Measurements from ENCODE around the gene NTSR1.

Gene NTSR1

GRCh38 chr20:62755817-62756724 lies 47.4 kb downstream of the NTSR1 start:
- DNase-seq (ENCODE audit: low read depth): no peak

DNA sequence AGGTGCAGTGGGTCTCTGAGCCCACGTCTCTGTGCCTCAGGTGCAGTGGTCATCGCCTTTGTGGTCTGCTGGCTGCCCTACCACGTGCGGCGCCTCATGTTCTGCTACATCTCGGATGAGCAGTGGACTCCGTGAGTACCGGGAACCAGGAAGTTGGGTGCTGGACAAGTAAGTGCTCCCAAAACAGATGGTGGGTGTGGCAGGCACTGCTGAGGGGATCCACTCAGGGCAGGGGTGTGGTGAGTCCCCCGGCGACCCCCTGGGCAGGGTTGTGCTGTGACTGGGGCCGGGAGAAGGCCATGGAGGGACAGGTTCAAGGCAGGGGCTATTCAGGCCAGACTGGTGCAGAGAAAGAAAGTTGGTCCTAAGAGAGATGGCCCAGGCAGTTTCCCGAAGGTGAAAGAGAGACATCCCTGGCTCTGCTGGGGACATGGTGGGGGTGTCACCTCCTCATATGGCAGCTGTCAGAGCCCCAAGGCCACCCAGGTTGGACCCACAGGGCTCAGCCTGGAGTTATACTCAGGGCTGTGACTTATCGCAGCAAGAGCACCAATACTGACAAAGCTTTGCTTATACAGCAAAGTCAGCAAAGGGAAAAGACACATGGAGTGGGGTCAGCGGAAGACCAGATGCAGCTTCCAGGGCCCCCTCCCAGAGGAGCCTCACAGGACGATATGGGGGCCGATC lies 49.7 kb downstream of the NTSR1 start:
- DNase-seq (ENCODE audit: low read depth): no peak

GRCh38 chr20:62759981-62760431 lies 51.4 kb downstream of the NTSR1 start:
- no peak for DNase-seq (ENCODE audit: low read depth)

GRCh38 chr20:62760471-62760855 lies 51.8 kb downstream of the NTSR1 start:
- DNase-seq (ENCODE audit: low read depth): no peak

DNA sequence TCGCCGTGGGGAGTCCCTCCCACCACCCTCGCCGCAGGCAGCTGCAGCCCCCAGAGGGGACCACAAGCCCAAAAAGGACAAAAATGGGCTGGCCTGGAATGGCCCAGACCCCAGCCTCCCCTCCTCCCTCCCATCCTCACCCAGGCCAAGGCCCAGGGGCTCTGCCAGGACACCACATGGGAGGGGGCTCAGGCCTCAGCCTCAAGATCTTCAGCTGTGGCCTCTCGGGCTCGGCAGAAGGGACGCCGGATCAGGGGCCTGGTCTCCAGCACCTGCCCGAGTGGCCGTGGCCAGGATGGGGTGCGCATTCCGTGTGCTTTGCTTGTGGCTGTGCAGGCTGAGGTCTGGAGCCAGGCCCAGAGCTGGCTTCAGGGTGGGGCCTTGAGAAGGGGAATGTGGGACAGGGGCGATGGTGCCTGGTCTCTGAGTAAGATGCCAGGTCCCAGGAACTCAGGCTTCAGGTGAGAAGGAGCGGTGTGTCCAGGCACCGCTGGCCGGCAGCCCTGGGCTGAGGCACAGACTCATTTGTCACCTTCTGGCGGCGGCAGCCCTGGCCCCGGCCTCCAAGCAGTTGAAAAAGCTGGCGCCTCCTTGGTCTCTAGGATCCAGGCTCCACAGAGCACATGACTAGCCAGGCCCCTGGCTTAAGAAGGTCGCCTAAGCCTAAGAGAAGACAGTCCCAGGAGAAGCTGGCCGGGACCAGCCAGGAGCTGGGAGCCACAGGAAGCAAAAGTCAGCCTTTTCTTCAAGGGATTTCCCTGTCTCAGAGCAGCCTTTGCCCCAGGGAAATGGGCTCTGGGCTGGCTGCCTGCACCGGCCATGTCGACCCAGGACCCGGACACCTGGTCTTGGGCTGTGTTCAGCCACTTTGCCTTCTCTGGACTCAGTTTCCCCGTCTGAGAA lies 52.5 kb downstream of the NTSR1 start:
- DNase-seq (ENCODE audit: low read depth): no peak

DNA sequence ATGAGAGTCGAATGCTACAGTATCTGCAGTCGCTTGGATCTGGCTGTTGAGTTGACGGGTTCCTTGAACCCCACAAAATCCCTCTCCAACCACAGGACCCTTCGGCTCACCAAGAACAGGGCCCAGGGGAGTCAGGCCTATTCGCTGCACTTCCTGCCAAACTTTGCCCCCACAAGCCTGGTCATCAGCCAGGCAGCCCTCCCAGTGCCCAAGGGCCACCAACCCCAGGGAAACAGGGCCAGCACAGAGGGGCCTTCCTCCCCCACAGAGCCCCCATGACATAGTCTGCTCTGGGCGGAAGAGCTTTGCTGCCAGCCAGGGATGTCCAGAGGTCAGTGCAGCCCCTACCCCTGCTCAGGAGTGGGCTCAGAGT lies 53.1 kb downstream of the NTSR1 start:
- no peak for DNase-seq (ENCODE audit: low read depth)

DNA sequence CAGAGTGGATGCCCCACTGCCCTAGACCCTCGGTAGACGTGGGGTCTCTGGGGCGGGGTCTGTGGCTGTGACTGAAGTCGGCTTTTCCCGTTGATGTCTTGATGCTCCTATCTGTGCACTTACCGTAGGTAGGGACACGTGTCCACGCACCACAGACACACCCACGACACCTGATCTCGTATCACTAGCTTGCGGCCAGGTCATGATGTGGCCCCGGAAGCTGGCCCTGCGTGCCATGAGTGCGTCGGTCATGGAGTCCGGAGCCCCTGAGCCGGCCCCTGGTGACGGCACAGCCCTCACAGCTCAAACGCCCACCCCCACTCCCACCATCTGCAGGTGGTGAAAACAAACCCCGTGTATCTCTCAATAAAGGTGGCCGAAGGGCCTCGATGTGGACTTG lies 53.7 kb downstream of the NTSR1 start:
- DNase-seq (ENCODE audit: low read depth): no peak

DNA sequence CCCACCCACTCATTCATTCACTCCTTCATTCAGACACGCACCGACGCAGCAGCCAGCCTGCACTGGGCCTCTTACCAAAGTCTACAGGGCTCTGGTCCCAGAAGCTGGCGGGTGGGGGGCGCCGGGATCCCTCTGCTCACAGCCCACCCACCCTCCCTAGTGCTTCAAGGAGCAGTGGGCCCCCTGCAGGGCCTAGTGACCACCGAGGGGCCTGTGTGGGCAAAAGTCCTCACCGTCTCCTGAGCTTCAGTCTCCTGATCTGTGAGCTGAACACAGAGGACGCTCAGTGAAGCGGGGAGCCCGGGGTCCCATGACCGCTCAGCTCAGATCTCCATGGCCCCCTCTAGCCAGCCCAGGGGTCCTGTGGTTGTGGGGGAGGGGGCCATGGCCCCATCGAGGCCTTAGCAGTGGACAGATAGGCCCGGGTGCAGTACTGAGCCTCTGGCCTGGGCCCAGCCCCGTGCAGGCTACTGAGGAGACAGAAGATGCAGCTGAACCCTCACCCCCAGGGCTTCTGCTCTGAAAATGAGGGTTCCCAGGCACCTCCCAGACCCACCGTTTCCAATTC lies 54.2 kb downstream of the NTSR1 start:
- DNase-seq (ENCODE audit: low read depth): no peak

DNA sequence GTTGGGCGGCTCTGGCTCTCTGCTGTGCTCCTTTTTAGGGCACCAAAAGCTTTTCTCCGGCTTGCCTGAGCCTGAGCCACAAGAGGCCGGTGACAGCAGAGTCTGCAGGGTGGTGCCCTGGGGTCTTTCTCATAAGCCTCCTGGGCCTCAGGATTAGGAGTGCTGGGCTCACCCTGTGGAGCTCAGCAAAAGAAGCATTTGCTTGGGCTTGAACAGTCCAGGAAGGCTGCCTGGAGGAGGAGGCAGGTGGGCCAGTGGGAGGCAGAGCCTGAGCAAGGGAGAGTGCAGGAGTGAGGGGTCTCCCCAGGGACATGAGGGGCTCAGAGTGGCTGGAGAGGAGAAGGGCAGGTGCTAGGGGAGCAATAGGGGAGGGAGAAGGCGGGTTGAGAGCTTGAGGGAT lies 54.8 kb downstream of the NTSR1 start:
- no peak for DNase-seq (ENCODE audit: low read depth)

DNA sequence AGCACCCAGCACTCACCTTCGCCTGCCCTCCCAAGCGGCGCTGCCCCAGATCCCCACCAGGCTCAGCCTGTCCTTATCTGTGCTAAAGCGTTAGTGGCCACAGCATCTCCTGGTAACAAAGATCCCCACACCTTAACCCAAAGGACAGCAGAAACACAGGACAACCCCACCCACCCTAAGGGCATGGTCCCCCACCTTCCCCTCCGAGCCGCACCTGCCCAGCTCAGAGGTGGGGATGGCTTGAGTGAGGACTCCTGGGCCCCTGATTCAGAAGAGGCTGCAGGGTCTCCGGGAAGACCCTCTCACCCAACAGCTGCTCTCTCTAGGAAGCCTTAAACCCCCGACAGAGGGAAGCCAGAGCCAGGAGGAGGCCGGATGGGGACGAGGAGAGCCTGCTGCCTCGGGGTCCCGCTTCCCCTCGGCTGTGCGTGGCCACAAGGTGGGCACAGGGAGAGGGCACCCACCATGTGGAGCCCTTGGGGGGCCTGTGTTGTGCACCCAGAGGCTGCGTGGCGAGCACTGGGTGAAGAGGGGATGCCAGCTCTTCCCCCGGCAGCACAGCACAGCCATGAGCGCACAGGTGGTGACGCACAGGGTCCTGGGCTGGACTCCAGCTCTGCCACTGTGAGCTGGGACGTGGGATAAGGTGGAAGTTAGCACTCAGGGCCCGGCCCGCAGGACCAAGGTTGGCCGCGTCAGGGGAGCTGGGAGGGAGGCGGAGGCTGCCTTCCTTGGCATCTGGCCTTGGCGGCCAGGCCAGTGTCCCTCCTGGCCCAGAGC lies 55.7 kb downstream of the NTSR1 start:
- no peak for DNase-seq (ENCODE audit: low read depth)

GRCh38 chr20:62765021-62765420 lies 56.4 kb downstream of the NTSR1 start:
- DNase-seq (ENCODE audit: low read depth): no peak

DNA sequence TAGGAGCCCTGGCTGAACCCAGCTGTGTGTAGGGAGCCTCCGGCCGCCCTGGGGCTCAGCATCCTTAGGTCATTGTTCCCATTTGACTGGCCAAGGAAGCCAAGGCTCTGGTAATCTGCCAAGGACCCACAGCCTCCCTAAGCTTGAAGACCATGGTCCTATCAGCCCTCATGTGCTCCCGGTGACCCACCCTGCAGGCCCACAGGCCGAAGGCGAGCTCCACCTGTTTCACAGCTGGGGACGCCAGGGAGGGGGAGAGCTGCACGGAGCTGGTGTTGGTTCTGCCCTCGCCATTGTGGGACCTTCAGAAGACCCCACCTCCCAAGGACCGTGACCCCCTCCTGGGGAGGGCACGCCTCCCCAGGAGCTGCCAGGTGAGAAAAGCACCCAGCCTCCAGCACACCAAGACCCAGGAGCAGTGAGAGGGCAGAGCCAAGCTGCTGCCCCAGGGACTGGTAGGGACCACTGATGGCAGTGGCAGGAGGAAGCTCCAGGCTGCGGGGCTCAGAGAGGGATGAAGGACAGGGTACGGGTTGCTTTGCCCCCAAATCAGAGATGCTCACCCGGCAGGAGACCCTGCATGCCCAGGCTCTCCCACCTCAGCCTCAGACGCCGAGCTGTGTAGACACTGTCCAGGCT lies 56.9 kb downstream of the NTSR1 start:
- DNase-seq (ENCODE audit: low read depth): no peak

GRCh38 chr20:62766071-62766450 lies 57.4 kb downstream of the NTSR1 start:
- no peak for DNase-seq (ENCODE audit: low read depth)

DNA sequence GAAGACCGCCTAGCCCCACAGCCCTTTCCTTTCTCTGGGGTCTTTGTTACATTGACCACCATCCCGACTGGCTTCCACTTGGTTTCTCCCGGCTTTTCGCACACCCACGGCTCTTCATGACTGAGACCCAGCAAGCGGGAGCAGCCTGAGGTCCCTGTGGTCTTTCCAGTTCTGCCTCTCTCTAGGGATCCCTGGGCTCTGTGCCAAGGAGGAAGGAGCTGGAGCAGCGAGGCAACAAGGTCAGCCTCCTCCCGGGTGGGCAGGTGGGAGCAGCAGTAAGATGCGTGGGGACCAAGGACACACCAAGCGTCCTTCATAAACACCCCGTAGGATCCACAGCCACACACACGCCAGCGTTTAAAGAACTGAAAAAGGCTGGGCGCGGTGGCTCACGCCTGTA lies 58.1 kb downstream of the NTSR1 start:
- no peak for DNase-seq (ENCODE audit: low read depth)

GRCh38 chr20:62768234-62768546 lies 59.6 kb downstream of the NTSR1 start:
- DNase-seq (ENCODE audit: low read depth): no peak

DNA sequence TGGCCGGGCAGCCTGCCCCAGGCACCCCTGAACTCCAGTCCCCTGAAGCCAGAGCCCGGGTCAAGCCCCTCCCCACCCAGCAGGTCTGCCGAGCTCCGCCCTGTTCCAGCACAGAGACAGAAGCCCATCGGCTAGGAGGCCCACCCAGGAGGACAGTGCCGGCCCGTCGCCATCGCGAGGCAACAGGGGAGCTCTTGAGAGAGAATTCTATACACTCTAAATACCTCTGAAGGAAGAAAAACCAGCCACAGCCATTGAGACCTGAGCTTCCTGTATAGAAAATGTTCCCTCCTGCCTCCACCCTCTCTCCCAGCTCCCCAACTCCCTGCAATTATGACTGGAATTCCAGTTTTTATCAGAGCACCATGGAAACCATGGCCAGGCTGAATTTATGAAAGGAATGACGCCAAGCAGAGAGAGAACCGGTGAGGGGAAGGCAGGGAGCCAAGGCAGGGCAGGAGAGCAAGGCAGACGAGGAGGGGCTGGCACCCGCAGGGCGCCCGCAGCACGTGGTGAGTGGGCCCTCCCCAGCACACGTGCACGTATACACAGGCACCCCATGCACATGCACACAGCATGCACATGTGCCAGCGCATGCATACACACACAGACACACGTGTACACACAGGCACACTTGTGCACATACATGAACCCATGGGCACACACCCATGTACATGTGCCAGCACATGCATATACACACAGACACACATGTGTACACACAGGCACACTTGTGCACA lies 60.1 kb downstream of the NTSR1 start:
- DNase-seq (ENCODE audit: low read depth): no peak

- no peak for DNase-seq (ENCODE audit: low read depth)
Observed at GRCh38 chr20:62769346-62770071, 60.9 kb downstream of the NTSR1 start.

DNA sequence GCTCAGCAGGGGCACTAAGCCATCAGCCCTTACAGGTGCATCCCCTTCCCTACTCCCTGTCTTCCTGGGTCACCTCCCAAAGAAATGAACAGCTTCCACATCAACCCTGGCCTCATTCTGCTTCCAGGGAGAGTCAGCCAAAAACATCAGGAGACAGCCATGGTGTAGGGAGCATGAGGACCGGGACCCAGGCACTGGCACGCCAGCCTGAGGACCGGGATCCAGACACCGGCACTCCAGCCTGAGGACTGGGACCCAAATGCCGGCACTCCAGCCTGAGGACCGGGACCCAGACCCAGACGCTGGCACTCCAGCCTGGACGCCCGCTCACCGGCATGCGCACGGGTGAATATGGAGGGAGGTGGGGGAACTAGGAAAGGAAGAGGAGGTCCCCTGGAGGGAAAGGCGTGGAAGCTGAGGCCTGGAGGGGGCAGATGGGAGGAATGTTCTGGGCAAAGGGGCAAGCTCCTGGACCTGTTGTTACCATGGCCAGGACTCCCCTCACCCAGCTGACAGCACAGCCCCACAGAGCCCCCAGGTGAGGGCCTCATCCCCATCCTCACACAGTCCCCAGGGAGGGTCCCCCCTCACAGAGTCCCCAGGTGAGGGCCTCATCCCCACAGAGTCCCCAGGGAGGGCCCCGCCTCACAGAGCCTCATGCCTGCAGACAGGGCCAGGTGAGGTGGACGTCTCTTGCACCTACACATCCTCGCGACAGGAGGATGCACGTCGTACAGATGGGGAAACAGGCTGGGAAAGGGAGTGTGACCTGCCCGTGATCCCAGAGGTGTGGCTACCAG lies 61.7 kb downstream of the NTSR1 start:
- no peak for DNase-seq (ENCODE audit: low read depth)

DNA sequence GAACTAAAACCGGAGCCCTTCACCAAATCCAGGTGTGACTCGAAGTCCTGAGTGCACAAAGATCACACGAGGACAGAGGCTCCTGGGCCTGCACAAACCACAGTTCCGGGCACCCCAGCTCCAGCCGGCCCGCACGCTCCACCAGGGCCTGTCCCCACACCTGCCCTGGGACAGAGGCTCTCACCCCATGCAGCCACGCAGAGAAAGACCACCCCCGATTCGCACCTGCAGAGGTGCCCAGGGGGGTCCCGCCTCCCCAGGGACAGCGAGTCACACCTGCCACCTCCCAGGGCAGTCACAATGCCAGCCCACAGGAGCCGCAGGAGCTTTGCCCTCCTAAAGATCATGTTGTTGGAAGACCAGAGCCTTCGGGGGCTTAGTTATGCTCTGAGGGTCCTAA lies 62.3 kb downstream of the NTSR1 start:
- no peak for DNase-seq (ENCODE audit: low read depth)
